Effector memory CD8-positive, alpha-beta T cell (primary cell): ENCODE data around the gene FLII.
"Not testable (repeated sequence)": the region's sequence is repeated elsewhere in the genome, so short reads cannot be mapped to it uniquely, and the experiment has no call there.

Experiments used
- ATAC-seq: fragments of 150-1000 bp; cut with Tn5 transposase; replicated peaks from 2 replicates; pipeline ENCODE4 v1.10.0; 2021; ENCODE audit warnings: mild to moderate bottlenecking, moderate library complexity
- DNase-seq, 3 experiments: peaks; one replicate each; pipeline ENCODE4 v3.0.0; 2021
- H3K27ac Mint-ChIP-seq, 2 donors: one replicate each; pipeline ENCODE4 v1.8.0; 2022; ENCODE audit warnings: mild to moderate bottlenecking in 2 of 2, mixed read lengths in 2 of 2, moderate library complexity in 2 of 2
- H3K27me3 Mint-ChIP-seq, 2 donors: one replicate each; pipeline ENCODE4 v1.8.0; 2022; ENCODE audit warnings: mixed read lengths in 2 of 2
- H3K36me3 Mint-ChIP-seq: one replicate; pipeline ENCODE4 v1.8.0; 2022; ENCODE audit warnings: mild to moderate bottlenecking, moderate library complexity, mixed read lengths; ENCODE audit not compliant: insufficient read depth
- H3K4me1 Mint-ChIP-seq, 2 donors: one replicate each; pipeline ENCODE4 v1.8.0; 2022; ENCODE audit warnings: low read depth in 2 of 2, mixed read lengths in 2 of 2
- H3K4me3 Mint-ChIP-seq, 2 donors: one replicate each; pipeline ENCODE4 v1.8.0; 2022; ENCODE audit warnings: mild to moderate bottlenecking in 2 of 2, mixed read lengths in 2 of 2, moderate library complexity in 2 of 2
- H3K9me3 Mint-ChIP-seq, 2 donors: one replicate each; pipeline ENCODE4 v1.8.0; 2022; ENCODE audit warnings: mixed read lengths in 2 of 2

FLII gene

GRCh38 chr17:18229771-18230170 lies 28.8 kb downstream of the FLII start:
- no peak for ATAC-seq

GRCh38 chr17:18229254-18229653 lies 29.3 kb downstream of the FLII start:
- H3K27me3 Mint-ChIP-seq: no peaks in the 10 kb centered on the region
- H3K27ac Mint-ChIP-seq: no peak overlapping the region
- H3K36me3 Mint-ChIP-seq: peaks cover 7% of the 10 kb centered on the region
- no peak overlapping the region for H3K4me3 Mint-ChIP-seq
- H3K4me1 Mint-ChIP-seq: peaks cover 30 to 35% of the 10 kb centered on the region in 2 donors
- DNase-seq (no peak), ATAC-seq (no peak)
- no peaks in the 10 kb centered on the region for H3K9me3 Mint-ChIP-seq

More at GRCh38 chr17:18229771-18230170, 28.8 kb downstream of the FLII start:
- Mint-ChIP-seq H3K4me3 (no peak overlapping the region), H3K27me3 (no peaks in the 10 kb centered on the region), H3K36me3 (peaks cover 6% of the 10 kb centered on the region), H3K4me1 (peaks cover 29 to 34% of the 10 kb centered on the region in 2 donors), H3K27ac (no peak overlapping the region), H3K9me3 (no peaks in the 10 kb centered on the region)
- DNase-seq: no peak

- no peak overlapping the region for H3K27ac Mint-ChIP-seq
- H3K36me3 Mint-ChIP-seq: peaks cover 7% of the 10 kb centered on the region
- no peaks in the 10 kb centered on the region for H3K27me3 Mint-ChIP-seq
- no peak overlapping the region for H3K4me3 Mint-ChIP-seq
- H3K4me1 Mint-ChIP-seq: peaks cover 30 to 35% of the 10 kb centered on the region in 2 donors
- no peak for ATAC-seq
- DNase-seq: no peak
- H3K9me3 Mint-ChIP-seq: no peaks in the 10 kb centered on the region
These were observed 30.3 kb downstream of the FLII start for GRCh38 chr17:18228176-18228682.

DNA sequence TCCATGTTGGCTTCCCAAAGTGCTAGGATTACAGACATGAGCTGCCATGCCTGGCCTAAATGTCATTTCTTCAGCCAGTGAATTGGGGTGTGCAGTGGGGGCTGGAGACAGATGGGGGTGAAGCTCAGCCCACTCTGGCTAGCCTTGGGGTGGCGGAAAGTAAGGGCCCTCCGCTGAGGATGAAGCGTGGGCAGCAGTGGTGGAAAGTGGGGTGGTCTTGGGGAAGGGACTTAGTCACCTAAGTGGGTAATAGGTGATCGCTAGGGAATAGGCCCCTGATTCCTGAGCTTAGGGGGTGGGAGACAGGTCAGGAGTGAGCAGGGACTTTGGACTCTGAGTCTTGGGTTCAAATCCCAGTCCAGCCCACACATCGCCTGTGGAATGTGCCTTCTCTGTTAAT lies 30.9 kb downstream of the FLII start:
- H3K9me3 Mint-ChIP-seq: no peaks in the 10 kb centered on the region
- no peak for DNase-seq
- peaks cover 30 to 35% of the 10 kb centered on the region in 2 donors for H3K4me1 Mint-ChIP-seq
- peak overlapping the region in 1 of 2 donors; percentile 62 for H3K27ac Mint-ChIP-seq
- ATAC-seq: no peak
- H3K27me3 Mint-ChIP-seq: no peaks in the 10 kb centered on the region
- H3K36me3 Mint-ChIP-seq: peaks cover 7% of the 10 kb centered on the region
- no peak overlapping the region for H3K4me3 Mint-ChIP-seq

- Mint-ChIP-seq H3K9me3 (no peaks in the 10 kb centered on the region), H3K4me3 (peak overlapping the region; percentile 88 to 97), H3K4me1 (peaks cover 30 to 35% of the 10 kb centered on the region in 2 donors), H3K27me3 (no peaks in the 10 kb centered on the region), H3K27ac (peak overlapping the region; percentile 59 to 87), H3K36me3 (peaks cover 9% of the 10 kb centered on the region)
- ATAC-seq (no peak), DNase-seq (no peak)
These were observed 32.1 kb downstream of the FLII start for GRCh38 chr17:18226284-18226945.

- DNase-seq (no peak), ATAC-seq (no peak)
- Mint-ChIP-seq H3K36me3 (peaks cover 9% of the 10 kb centered on the region), H3K27ac (peak overlapping the region; percentile 59 to 87), H3K9me3 (no peaks in the 10 kb centered on the region), H3K4me3 (peak overlapping the region; percentile 88 to 97), H3K4me1 (peaks cover 30 to 35% of the 10 kb centered on the region in 2 donors), H3K27me3 (no peaks in the 10 kb centered on the region)
These were observed 32.8 kb downstream of the FLII start for GRCh38 chr17:18225642-18226283.

DNA sequence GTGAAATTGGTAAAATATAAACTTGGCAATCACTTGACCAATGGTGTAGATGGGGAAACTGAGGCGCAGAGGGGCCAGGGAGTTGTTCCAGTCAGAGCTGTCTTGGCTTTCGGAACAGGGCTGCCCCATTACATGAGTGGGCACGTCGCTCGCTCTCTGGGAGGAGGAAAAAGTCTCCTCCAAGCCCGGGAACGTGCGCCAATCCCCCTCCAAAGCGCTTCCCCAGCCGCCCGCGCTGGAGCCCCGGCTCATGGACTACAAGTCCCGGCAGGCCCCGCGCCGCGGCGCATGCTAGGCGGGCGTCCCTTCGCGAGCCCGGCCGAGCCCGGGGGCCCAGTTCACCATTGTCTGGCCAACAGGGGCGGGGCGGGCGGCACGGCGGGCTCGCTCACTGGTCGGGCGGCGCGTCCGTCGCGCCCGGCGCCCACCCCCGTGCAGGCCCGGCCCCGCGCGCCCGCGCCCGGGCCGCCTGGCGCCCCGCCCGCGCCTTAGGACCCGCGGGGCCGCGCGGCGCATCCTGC lies 33.4 kb downstream of the FLII start, which contains the start of gene LLGL1:
Gene LLGL1 (plus strand): TSS at position 515 of the 521 bp plus-strand sequence. CDS start 48 bp downstream, outside the sequence.
- peak within 1 kb of the TSS; percentile 59 to 87 for H3K27ac Mint-ChIP-seq
- H3K9me3 Mint-ChIP-seq: no peaks in the 10 kb centered on the region
- peaks cover 30 to 35% of the 10 kb centered on the region in 2 donors for H3K4me1 Mint-ChIP-seq
- no peaks in the 10 kb centered on the region for H3K27me3 Mint-ChIP-seq
- peaks cover 9% of the 10 kb centered on the region for H3K36me3 Mint-ChIP-seq
- H3K4me3 Mint-ChIP-seq: peak within 1 kb of the TSS; percentile 88 to 97
- DNase-seq (peak; percentile 93 to 95 (median 95)), ATAC-seq (peak; percentile 98)

DNA sequence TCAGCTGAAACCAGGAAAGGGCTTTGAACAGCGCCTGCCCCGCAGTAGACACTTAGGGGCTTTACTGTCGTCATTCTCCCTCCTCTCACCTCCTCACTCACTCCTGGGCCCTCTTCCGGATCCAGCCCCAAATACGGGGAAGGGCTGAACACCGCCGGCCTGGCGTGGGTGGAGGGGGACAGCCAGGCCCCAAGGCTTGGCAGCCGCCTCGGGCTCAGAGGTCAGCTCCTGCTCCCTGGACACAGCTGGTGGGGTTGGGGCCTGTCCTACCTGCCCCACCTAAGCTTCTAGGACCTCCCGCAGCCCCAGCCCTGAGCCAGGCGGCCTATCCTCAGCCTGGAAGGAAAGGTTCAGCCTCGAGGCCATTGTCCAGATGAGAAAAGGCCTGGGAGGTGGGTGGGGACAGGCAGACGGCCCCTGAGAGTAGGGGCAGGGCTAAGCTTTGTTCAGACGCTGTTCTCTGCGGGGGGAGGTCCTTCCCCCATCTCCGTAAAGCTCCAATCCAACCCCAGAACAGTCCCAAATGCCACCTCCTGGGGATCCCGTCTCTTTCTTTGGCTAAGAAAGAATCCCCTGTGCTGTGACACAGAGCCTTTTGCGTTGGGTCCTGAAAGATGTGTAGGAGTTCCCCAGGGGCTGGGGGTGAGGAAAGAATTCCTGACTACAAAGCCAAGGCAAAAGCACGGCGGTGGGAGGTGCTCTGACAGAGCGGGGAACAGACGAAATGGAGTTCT lies 34.0 kb downstream of the FLII start:
- H3K36me3 Mint-ChIP-seq: peaks cover 9% of the 10 kb centered on the region
- H3K4me1 Mint-ChIP-seq: peaks cover 30 to 35% of the 10 kb centered on the region in 2 donors
- peak overlapping the region in 1 of 2 donors; percentile 51 for H3K27ac Mint-ChIP-seq
- H3K27me3 Mint-ChIP-seq: no peaks in the 10 kb centered on the region
- ATAC-seq (no peak), DNase-seq (no peak)
- peak overlapping the region; percentile 60 to 97 for H3K4me3 Mint-ChIP-seq
- H3K9me3 Mint-ChIP-seq: no peaks in the 10 kb centered on the region

GRCh38 chr17:18224053-18224386 lies 34.5 kb downstream of the FLII start:
- H3K27me3 Mint-ChIP-seq: no peaks in the 10 kb centered on the region
- H3K4me3 Mint-ChIP-seq: no peak overlapping the region
- peaks cover 5% of the 10 kb centered on the region for H3K36me3 Mint-ChIP-seq
- H3K9me3 Mint-ChIP-seq: no peaks in the 10 kb centered on the region
- H3K4me1 Mint-ChIP-seq: peaks cover 30 to 34% of the 10 kb centered on the region in 2 donors
- H3K27ac Mint-ChIP-seq: no peak overlapping the region
- ATAC-seq: no peak
- DNase-seq: no peak

DNA sequence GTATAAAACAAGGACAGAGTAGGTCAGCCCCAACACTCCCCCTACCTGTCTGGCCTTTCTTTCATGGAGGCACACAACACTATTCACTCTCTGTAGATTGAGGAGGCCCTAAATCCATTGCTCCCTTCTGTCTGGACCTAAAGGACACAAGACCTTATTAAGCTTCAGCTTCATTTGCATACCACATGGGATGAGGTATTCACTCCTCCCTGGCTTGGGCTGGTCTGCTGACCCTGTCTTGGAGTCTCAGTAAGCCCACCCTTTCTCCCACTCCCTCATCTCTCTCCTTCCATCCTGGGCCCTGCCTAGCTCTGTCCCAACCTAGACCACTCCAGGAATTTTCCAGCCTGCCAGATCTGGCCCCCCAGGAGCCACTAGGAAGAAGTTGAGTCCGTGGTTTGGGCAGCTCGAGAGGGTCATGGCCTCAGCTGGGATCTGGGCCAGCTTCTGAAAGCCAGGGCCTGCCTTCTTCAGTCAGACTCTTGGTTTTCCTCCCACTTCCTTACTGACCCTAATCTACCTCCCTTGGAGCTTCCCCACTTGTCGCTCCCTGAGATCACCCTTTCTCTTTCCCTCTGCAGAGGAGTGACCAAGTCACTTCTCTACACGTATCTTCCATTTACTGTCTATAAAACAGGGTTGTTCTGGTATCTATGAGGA lies 39.7 kb downstream of the FLII start:
- peaks cover 10% of the 10 kb centered on the region for H3K36me3 Mint-ChIP-seq
- ATAC-seq: no peak
- H3K4me3 Mint-ChIP-seq: no peak overlapping the region
- H3K27ac Mint-ChIP-seq: no peak overlapping the region
- no peak for DNase-seq
- H3K27me3 Mint-ChIP-seq: no peaks in the 10 kb centered on the region
- H3K4me1 Mint-ChIP-seq: no peaks in the 10 kb centered on the region
- no peaks in the 10 kb centered on the region for H3K9me3 Mint-ChIP-seq

- DNase-seq (peak; percentile 60 to 76 (median 72)), ATAC-seq (peak; percentile 95)
- Mint-ChIP-seq H3K4me1 (no peaks in the 10 kb centered on the region), H3K9me3 (no peaks in the 10 kb centered on the region), H3K27me3 (no peaks in the 10 kb centered on the region), H3K36me3 (peaks cover 14% of the 10 kb centered on the region), H3K4me3 (no peak overlapping the region), H3K27ac (peak overlapping the region; percentile 69 to 84)
These were observed 41.0 kb downstream of the FLII start for GRCh38 chr17:18217412-18218015.

DNA sequence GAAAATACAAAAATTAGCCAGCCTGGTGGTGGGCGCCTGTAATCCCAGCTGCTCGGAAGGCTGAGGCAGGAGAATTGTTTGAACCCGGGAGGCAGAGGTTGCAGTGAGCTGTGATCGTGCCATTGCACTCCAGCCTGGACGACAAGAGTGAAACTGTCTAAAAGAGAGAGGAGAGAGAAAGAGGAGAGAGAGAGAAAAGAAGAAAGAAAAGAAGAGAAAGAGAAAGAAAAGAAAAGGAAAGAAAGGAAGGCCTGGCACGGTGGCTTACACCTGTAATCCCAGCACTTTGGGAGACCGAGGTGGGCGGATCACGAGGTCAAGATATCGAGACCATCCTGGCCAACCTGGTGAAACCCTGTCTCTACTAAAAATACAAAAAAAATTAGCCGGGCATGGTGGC lies 41.6 kb downstream of the FLII start:
- peak overlapping the region in 1 of 2 donors; percentile 84 for H3K27ac Mint-ChIP-seq
- H3K4me1 Mint-ChIP-seq, H3K27me3 Mint-ChIP-seq, H3K9me3 Mint-ChIP-seq, H3K4me3 Mint-ChIP-seq, DNase-seq, ATAC-seq: not testable (repeated sequence)
- H3K36me3 Mint-ChIP-seq: peaks cover 16% of the 10 kb centered on the region
